Uterus (tissue), 4 donors: ENCODE results near the gene P4HB. TPM values are rescaled to one million over a fixed set of nuclear protein-coding genes. Genes with fewer than 3 reads are reported as not detected.

Experiments used
- DNase-seq, 2 donors: peaks; one replicate each; pipeline ENCODE4 v3.0.0-alpha.2; 2019 to 2020
- H3K27ac ChIP-seq, 2 donors: fragments of 200-600 bp; sonication (generic); 1 replicate in 1 of 2; 2 replicates in 1 of 2; pipeline ENCODE4 v1.5.1; 2016 to 2018
- H3K27me3 ChIP-seq, 2 donors: fragments of 200-600 bp; sonication (generic); one replicate each; pipeline ENCODE4 v1.5.1; 2018 to 2019; ENCODE audit warnings: control low read depth in 1 of 2
- H3K36me3 ChIP-seq, 2 donors: fragments of 200-600 bp; sonication (generic); one replicate each; pipeline ENCODE4 v1.5.1; 2019; ENCODE audit warnings: control low read depth in 1 of 2
- H3K4me1 ChIP-seq, 2 donors: fragments of 200-600 bp; sonication (generic); one replicate each; pipeline ENCODE4 v1.5.1; 2018 to 2019; ENCODE audit warnings: control low read depth in 1 of 2
- H3K4me3 ChIP-seq, 2 donors: fragments of 200-600 bp; sonication (generic); 1 replicate in 1 of 2; 2 replicates in 1 of 2; pipeline ENCODE4 v1.5.1; 2018 to 2019; ENCODE audit warnings: mild to moderate bottlenecking in 1 of 2
- H3K9me3 ChIP-seq, 2 donors: fragments of 200-600 bp; sonication (generic); one replicate each; pipeline ENCODE4 v1.5.1; 2019; ENCODE audit warnings: control low read depth in 1 of 2
- POLR2A ChIP-seq, 2 donors: fragments of 450-650 bp; IDR thresholded peaks; one replicate each; pipeline ENCODE4 v1.6.1; 2016; ENCODE audit warnings: antibody characterized with exemption in 2 of 2, mild to moderate bottlenecking in 1 of 2, moderate library complexity in 1 of 2
- intact Hi-C: fragments of 100-400 bp; cut with DNase I; formaldehyde crosslinking; loops from one replicate; pipeline ENCODE4 v1.15.1; 2023; ENCODE audit warnings: low total_unique reads
- total RNA-seq, 4 donors: library from RNA; depleted of rRNA in 3 of 4; stranded (reverse); fragments of >200 nt in 3 of 4; gene quantifications; one replicate each; pipeline versions ENCODE4 v1.1.0 to v1.2.4, GENCODE V29; 2014 to 2023
- TF ChIP-seq, protein P1 (sequence below), 4 experiments: fragments of 200-600 bp in 2 of 4; fragments of 450-650 bp in 2 of 4; sonication (generic) in 2 of 4; IDR thresholded peaks; one replicate each; pipeline ENCODE4 v1.5.1; 2016 to 2019; ENCODE audit warnings: antibody characterized with exemption in 4 of 4, mild to moderate bottlenecking in 2 of 4, moderate library complexity in 1 of 4
- donor health status: DM: yes; HTN: yes; CAD: no.

P4HB gene
- total RNA-seq, 4 donors from 2014 or later: 199 to 504 (median 304) TPM

DNA sequence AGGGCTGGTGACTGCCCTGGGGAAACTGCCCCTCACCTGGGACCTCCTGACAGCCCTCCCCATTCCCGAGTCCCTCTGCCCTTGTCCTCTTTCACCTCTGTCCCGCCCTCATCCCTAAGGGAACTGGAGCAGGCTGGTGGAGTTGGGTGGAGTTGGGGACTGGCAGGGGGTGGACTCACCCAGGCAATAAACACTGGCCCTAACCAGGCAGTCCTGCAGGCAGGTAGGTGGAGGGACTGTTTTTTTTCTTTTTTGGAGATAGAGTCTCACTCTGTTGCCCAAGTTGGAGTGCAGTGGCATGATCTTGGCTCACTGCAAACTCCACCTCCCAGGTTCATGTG lies 44.7 kb downstream of the P4HB start:
- H3K27ac ChIP-seq: no peak overlapping the region

DNA sequence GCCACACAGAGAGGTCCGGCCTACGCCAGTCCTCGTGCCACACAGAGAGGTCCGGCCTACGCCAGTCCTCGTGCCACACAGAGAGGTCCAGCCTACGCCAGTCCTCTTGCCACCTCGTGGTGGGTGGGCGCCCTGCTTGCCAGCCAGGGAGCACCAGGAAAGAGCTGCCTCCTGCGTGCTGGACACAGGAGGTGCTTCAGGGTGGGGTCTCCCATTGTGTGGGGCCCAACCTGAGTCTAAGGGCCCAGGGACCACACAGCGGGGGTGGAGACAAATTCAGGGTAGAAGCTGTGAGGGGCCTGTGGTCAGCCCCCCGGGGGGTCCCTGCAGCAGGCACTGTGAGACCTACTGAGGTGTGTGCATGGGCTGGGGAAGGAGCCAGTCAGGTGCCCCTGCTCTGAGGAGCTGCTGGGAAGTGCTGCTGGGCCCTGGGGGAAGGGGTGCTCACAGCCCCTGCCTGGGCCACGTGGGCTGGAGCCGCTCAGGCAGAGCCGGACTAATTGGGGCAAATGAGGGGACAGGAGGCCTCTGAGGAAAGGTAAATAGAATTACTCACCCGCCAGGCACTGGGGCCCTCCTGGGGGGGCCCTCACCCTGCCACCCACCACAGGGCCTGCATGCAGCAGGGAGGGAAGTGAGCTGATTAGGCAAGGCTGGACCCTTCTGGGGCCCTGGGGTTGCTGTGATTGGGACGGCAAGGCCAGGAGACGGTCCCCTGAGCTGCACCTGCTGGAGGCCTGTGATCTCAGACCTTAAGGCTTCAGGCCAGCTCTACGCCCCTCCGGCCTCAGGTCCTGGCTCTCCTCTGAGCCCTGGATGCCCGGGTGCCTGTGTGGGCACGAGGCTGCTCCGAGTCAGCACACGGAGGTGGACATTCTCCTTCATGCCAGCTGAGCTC lies 45.3 kb downstream of the P4HB start:
- intact Hi-C loops: no loop called here
- no peak for DNase-seq
- H3K4me3 ChIP-seq: no peak overlapping the region

More for the DNA sequence above, 44.7 kb downstream of the P4HB start:
- intact Hi-C loops: no loop called here
- no peak for DNase-seq
- Histone ChIP-seq H3K4me1 (no peaks in the 10 kb centered on the region), H3K36me3 (no peaks in the 10 kb centered on the region), H3K9me3 (no peaks in the 10 kb centered on the region), H3K4me3 (no peak overlapping the region), H3K27me3 (no peaks in the 10 kb centered on the region)
- no peak for TF ChIP-seq POLR2A (IDR thresholded peaks at IDR 0.05)
- TF ChIP-seq, protein P1, sequence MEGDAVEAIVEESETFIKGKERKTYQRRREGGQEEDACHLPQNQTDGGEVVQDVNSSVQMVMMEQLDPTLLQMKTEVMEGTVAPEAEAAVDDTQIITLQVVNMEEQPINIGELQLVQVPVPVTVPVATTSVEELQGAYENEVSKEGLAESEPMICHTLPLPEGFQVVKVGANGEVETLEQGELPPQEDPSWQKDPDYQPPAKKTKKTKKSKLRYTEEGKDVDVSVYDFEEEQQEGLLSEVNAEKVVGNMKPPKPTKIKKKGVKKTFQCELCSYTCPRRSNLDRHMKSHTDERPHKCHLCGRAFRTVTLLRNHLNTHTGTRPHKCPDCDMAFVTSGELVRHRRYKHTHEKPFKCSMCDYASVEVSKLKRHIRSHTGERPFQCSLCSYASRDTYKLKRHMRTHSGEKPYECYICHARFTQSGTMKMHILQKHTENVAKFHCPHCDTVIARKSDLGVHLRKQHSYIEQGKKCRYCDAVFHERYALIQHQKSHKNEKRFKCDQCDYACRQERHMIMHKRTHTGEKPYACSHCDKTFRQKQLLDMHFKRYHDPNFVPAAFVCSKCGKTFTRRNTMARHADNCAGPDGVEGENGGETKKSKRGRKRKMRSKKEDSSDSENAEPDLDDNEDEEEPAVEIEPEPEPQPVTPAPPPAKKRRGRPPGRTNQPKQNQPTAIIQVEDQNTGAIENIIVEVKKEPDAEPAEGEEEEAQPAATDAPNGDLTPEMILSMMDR (IDR thresholded peaks at IDR 0.05): no peak

DNA sequence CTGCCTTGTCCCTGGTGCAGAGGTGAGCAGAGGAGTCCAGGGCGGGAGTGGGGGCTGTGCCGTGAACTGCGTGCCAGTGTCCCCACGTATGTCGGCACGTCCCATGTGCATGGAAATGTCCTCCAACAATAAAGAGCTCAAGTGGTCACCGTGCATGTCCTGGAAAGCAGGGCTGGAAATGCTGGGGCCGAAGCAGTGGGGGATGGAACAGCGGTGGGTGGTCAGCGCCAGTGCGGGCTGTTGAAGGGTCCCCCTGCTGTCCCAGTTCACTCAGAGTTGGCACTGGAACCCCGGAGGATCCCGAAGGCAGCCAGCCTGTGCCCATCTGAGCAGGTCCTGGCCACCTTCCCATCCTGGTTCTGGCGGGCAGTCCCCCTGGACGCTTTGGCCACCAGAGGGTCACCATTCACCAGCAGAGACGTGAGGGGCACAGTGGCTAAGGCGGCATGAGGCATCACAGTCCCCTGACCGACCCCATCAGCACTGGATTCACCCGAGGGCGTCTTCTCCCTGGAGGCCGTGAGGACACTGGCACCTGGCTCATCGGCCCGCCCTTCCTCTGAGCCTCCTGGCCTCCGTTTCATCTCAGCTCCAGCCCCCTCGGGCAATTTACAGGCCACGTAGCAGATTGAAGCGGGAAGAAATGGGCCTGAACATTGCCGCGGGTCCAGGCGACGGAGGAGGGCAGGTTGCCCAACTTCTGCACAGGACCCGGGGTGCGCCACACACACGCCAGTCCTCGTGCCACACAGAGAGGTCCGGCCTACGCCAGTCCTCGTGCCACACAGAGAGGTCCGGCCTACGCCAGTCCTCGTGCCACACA lies 46.3 kb downstream of the P4HB start:
- TF ChIP-seq, protein P1 (IDR thresholded peaks at IDR 0.05): no peak
- no peak for TF ChIP-seq POLR2A (IDR thresholded peaks at IDR 0.05)
- Histone ChIP-seq H3K27me3 (no peaks in the 10 kb centered on the region), H3K9me3 (no peaks in the 10 kb centered on the region), H3K4me3 (no peak overlapping the region), H3K27ac (no peak overlapping the region), H3K36me3 (no peaks in the 10 kb centered on the region), H3K4me1 (no peaks in the 10 kb centered on the region)
- intact Hi-C loops: no loop called here
- DNase-seq: no peak

More for the DNA sequence above, 45.3 kb downstream of the P4HB start:
- Histone ChIP-seq H3K27me3 (no peaks in the 10 kb centered on the region), H3K4me1 (no peaks in the 10 kb centered on the region), H3K9me3 (no peaks in the 10 kb centered on the region), H3K36me3 (no peaks in the 10 kb centered on the region), H3K27ac (no peak overlapping the region)
- TF ChIP-seq POLR2A (IDR thresholded peaks at IDR 0.05): no peak
- TF ChIP-seq, protein P1 (IDR thresholded peaks at IDR 0.05): no peak

DNA sequence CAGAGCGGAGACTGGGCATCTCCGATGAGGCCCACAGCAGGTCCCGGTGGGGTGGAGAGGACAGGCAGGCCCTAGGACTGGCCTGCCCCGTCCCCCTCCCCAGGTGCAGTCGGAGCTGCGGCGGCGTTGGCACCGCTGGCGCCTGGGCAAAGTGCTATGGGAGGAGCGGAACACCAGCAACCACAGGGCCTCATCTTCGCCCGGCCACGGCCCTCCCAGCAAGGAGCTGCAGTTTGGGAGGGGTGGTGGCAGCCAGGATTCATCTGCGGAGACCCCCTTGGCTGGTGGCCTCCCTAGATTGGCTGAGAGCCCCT lies 47.0 kb downstream of the P4HB start:
- H3K4me1 ChIP-seq: no peaks in the 10 kb centered on the region
- TF ChIP-seq POLR2A (IDR thresholded peaks at IDR 0.05): no peak
- TF ChIP-seq, protein P1 (IDR thresholded peaks at IDR 0.05): no peak
- no peaks in the 10 kb centered on the region for H3K36me3 ChIP-seq
- no peak for DNase-seq
- H3K27ac ChIP-seq: no peak overlapping the region
- no peak overlapping the region for H3K4me3 ChIP-seq
- no peaks in the 10 kb centered on the region for H3K9me3 ChIP-seq
- no peaks in the 10 kb centered on the region for H3K27me3 ChIP-seq
- intact Hi-C loops: no loop called here
